PC-9 (cell line): Measurements from ENCODE around the gene SAMD10. TPM values are rescaled to one million over a fixed set of nuclear protein-coding genes. Genes with fewer than 3 reads are reported as not detected.

Experiments used
- BruUV-seq: library from RNA; stranded (reverse); fragments of 400-500 nt; replicated peaks from 2 replicates; lab custom pipeline; 2021; lab: Mats Ljungman, UMichigan
- CTCF ChIA-PET: fragments of 300-600 bp; sonication (Branson Sonifier 250); formaldehyde crosslinking; loops from one replicate; lab custom pipeline; 2022; ENCODE audit warnings: antibody characterized with exemption; lab: Charles Lee
- POLR2A ChIA-PET: fragments of 300-600 bp; sonication (Branson Sonifier 250); formaldehyde crosslinking; loops from one replicate; lab custom pipeline; 2022; ENCODE audit warnings: antibody characterized with exemption; ENCODE audit not compliant: unreplicated experiment; lab: Charles Lee
- DNase-seq, 2 experiments: peaks; one replicate each; pipeline versions ENCODE4 v3.0.0 to v3.0.0-alpha.2; 2015 to 2022; ENCODE audit warnings: mixed read lengths in 1 of 2
- H2AFZ ChIP-seq: fragments of 200-600 bp; sonication (generic); 2 replicates; pipeline ENCODE4 v1.8.1; 2017; ENCODE audit warnings: antibody characterized with exemption
- H3F3A ChIP-seq: fragments of 200-600 bp; sonication (generic); 2 replicates; pipeline ENCODE4 v1.8.1; 2017; ENCODE audit warnings: antibody characterized with exemption, mild to moderate bottlenecking, low read depth; ENCODE audit not compliant: insufficient read depth
- H3K27ac ChIP-seq: fragments of 200-600 bp; sonication (generic); 2 replicates; pipeline ENCODE4 v1.6.1; 2016; ENCODE audit warnings: mixed run types
- H3K27me3 ChIP-seq: fragments of 200-600 bp; sonication (generic); 2 replicates; pipeline ENCODE4 v1.6.1; 2016; ENCODE audit warnings: low read depth, mixed run types; ENCODE audit not compliant: insufficient read depth
- H3K36me3 ChIP-seq: fragments of 200-600 bp; sonication (generic); 2 replicates; pipeline ENCODE4 v1.6.1; 2016; ENCODE audit warnings: low read depth, mixed run types
- H3K4me1 ChIP-seq: fragments of 200-600 bp; sonication (generic); replicated peaks from 2 replicates; pipeline ENCODE4 v1.6.1; 2016; ENCODE audit warnings: mixed run types; ENCODE audit not compliant: insufficient read depth
- H3K4me2 ChIP-seq: fragments of 200-600 bp; sonication (generic); 2 replicates; pipeline ENCODE4 v1.6.1; 2017; ENCODE audit warnings: mixed run types
- H3K4me3 ChIP-seq: fragments of 200-600 bp; sonication (generic); 2 replicates; pipeline ENCODE4 v1.6.1; 2016; ENCODE audit warnings: mixed run types
- H3K79me2 ChIP-seq: fragments of 200-600 bp; sonication (generic); 2 replicates; pipeline ENCODE4 v1.6.1; 2017; ENCODE audit warnings: low read depth, mixed run types
- H3K9me2 ChIP-seq: fragments of 200-600 bp; sonication (generic); 2 replicates; pipeline ENCODE4 v1.8.1; 2017; ENCODE audit warnings: mild to moderate bottlenecking; ENCODE audit not compliant: insufficient read depth
- H3K9me3 ChIP-seq: fragments of 200-600 bp; sonication (generic); 2 replicates; pipeline ENCODE4 v1.8.1; 2016; ENCODE audit warnings: low read depth; ENCODE audit not compliant: insufficient read depth
- H4K20me1 ChIP-seq: fragments of 200-600 bp; sonication (generic); 2 replicates; pipeline ENCODE4 v1.8.1; 2017; ENCODE audit not compliant: insufficient read depth
- CTCF ChIP-seq: fragments of 200-600 bp; sonication (generic); conservative IDR thresholded peaks from 2 replicates; pipeline ENCODE4 v1.6.1; 2017; ENCODE audit warnings: mixed run types, antibody characterized with exemption, mild to moderate bottlenecking, moderate library complexity
- EZH2 ChIP-seq: fragments of 200-600 bp; sonication (generic); IDR thresholded peaks from 2 replicates; pipeline ENCODE4 v1.8.0; 2017; ENCODE audit warnings: antibody characterized with exemption, low read depth
- intact Hi-C: fragments of 100-400 bp; cut with micrococcal nuclease; formaldehyde crosslinking; loops from one replicate; pipeline ENCODE4 v1.10.0; 2022; ENCODE audit not compliant: unreplicated experiment
- total RNA-seq: library from RNA; stranded (reverse); gene quantifications from 2 replicates; pipeline ENCODE4 v1.2.3, GENCODE V29; 2021

SAMD10 gene
- total RNA-seq, 1 experiment from 2014 or later: 18.7 TPM

- no peak overlapping the region for H3K27ac ChIP-seq
- intact Hi-C loops: no loop called here
- no peaks in the 10 kb centered on the region for H3K9me2 ChIP-seq
- H2AFZ ChIP-seq: no peak overlapping the region
- ChIA-PET POLR2A (interaction anchor here (0.8 kb wide), 1 partner anchor 60 kb away, joined by 3 read pairs; no protein-coding TSS in a partner anchor), CTCF (no interaction called here)
- DNase-seq: no peak
- H3K36me3 ChIP-seq: peaks cover 11% of the 10 kb centered on the region; the same call in 1 of the 2 replicates
- no peaks in the 10 kb centered on the region for H3K9me3 ChIP-seq
- TF ChIP-seq EZH2: no peak
- TF ChIP-seq CTCF: no peak
- peaks cover 5% of the 10 kb centered on the region; the same call in 1 of the 2 replicates for H4K20me1 ChIP-seq
- H3K4me2 ChIP-seq: no peak overlapping the region
- peaks cover 14% of the 10 kb centered on the region for H3F3A ChIP-seq
- H3K4me3 ChIP-seq: no peak overlapping the region
- peaks cover 20% of the 10 kb centered on the region for H3K79me2 ChIP-seq
- no peaks in the 10 kb centered on the region for H3K27me3 ChIP-seq
- peaks cover 11% of the 10 kb centered on the region; the same call in 1 of the 2 replicates for H3K4me1 ChIP-seq
- BruUV-seq: no TSS peak
Measured at GRCh38 chr20:63967330-63968135, 11.9 kb downstream of the SAMD10 start.

- POLR2A ChIA-PET: interaction anchor here (0.8 kb wide), 1 partner anchor 60 kb away, joined by 3 read pairs; no protein-coding TSS in a partner anchor
- peaks cover 20% of the 10 kb centered on the region for H3K79me2 ChIP-seq
- no TSS peak for BruUV-seq
Measured at GRCh38 chr20:63966944-63967322, 12.5 kb downstream of the SAMD10 start.

More at GRCh38 chr20:63966944-63967322, 12.5 kb downstream of the SAMD10 start:
- TF ChIP-seq EZH2 (no peak), CTCF (no peak)
- CTCF ChIA-PET: no interaction called here
- Histone ChIP-seq H3K4me1 (peaks cover 11% of the 10 kb centered on the region; the same call in 1 of the 2 replicates), H2AFZ (no peak overlapping the region), H3K4me3 (no peak overlapping the region), H3K36me3 (peaks cover 11% of the 10 kb centered on the region; the same call in 1 of the 2 replicates), H3K27ac (no peak overlapping the region), H3F3A (peaks cover 10% of the 10 kb centered on the region), H3K4me2 (no peak overlapping the region), H3K9me3 (no peaks in the 10 kb centered on the region), H4K20me1 (peaks cover 5% of the 10 kb centered on the region; the same call in 1 of the 2 replicates), H3K9me2 (no peaks in the 10 kb centered on the region), H3K27me3 (no peaks in the 10 kb centered on the region)
- intact Hi-C loops: no loop called here
- DNase-seq: no peak
